Stimulated activated CD8-positive, alpha-beta memory T cell treated with anti-CD3 and anti-CD28 coated beads, Interleukin-2, amount 100 ng/mL, for 48 hours (primary cell): Measurements from ENCODE around the gene BTBD2.
"Not testable (repeated sequence)": the region's sequence is repeated elsewhere in the genome, so short reads cannot be mapped to it uniquely, and the experiment has no call there.

ENCODE experiments used
- DNase-seq, 2 donors: peaks; one replicate each; pipeline ENCODE4 v3.0.0-alpha.2; 2020; ENCODE audit warnings: low read depth in 2 of 2

BTBD2 gene

GRCh38 chr19:2039959-2040646 lies 24.6 kb upstream of the BTBD2 start:
- no peak for DNase-seq

DNA sequence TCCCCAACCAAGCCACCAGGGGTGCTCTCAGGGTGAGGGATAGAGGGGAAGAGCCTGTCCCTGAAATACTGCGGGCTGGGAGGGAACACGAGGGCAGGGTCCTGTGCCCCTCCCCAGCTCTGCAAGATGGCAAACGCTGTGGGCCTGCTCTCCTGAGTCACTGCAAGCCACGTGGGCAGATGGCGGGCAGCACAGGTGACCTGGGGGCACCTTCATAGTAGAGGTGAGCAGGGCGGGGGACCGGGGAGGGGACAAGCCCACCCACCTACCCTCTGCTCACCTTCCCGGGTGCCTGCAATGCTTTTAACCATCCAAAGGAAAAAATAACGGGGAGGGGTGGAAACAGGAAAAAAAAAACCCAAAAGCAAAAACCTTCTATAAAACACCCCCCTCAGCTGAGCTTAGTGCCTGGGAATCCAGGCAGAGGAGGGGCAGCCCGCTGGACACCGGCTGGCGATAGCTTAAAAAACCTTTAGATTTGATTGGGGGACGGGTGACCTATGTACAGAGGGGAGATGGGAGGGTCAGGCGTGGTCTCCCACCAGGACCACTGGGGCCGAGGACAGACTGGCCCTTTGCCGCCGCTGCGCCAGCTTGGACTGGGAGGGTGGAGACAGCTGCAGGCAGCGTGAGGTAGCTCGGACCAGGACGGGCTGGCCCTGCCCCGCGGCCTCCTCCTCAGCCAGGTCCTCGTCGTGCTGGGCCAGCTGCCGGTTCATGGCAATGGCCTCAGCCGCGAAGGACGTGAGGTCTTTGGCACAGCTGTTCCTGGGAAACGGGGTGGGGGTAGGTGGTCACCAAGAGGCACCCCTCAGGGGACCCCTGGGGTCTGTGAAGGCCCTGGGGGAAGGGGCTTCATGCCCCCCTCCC lies 23.8 kb upstream of the BTBD2 start:
- no peak for DNase-seq

- no peak for DNase-seq
Observed at GRCh38 chr19:2038284-2039088, 23.0 kb upstream of the BTBD2 start.

DNA sequence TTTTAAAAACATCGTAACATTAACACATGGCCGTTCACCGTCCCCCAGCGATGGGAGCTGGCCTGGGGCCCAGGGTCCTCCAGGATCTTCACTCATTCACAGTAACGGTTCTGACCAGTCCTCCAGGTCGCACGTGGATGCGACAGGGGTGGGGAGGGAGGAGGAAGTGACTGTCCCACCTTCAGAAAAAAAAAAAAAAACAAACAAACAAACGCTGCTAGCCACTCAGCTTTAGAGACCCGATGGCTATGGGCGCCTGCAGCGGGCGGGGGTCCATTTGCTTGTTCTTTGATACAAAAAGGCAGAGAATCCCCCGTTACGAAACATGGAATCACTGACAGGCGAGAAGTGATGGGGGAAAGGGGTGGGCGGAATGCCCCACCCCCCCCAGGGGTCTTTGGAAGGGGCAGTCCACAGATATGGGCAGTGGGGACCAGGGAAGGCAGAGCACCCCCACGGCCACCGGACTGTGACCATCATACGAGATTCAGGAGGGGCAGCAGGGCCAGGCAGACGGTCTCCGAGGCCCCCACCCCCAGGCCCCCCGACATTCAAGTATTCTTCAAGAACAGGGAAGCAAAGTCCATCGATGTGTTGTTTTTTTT lies 22.2 kb upstream of the BTBD2 start:
- no peak for DNase-seq

DNA sequence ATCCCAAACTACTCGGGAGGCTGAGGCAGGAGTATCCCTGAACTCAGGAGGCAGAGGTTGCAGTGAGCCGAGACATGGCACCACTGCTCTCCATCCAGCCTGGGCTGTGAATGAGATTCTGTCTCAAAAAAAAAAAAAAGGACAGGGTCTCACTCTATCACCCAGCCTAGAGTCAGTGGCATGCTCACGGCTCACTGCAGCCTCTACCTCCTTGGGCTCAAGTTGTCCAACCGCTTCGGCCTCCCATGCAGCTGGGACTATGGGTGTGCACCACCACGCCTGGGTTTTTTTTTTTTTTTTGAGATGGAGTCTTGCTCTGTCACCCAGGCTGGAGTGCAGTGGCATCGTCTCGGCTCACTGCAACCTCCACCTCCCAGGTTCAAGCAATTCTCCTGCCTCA lies 20.9 kb upstream of the BTBD2 start:
- no peak for DNase-seq

DNA sequence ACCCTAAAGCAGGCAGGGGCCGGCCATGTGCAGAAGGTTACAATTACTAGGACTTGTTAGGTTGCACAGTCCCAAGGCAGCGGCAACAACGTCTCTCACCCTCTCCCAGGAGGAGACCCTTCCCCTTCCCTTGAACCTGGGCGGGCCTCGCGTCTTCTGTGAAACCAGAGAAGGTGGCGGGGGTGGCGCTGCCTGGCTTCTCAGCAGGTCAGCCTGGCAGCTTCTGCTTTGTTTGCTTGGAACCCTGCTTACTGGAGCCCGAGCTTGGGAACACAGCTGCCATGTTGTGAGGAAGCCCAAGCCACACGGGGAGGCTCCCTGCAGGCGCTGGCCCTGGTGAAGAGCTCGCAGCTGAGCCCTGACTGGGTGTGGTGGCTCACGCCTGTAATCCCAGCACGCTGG lies 20.1 kb upstream of the BTBD2 start:
- no peak for DNase-seq

GRCh38 chr19:2034729-2035589 lies 19.4 kb upstream of the BTBD2 start:
- DNase-seq, result peak in 1 of 2 donors; percentile 66

DNA sequence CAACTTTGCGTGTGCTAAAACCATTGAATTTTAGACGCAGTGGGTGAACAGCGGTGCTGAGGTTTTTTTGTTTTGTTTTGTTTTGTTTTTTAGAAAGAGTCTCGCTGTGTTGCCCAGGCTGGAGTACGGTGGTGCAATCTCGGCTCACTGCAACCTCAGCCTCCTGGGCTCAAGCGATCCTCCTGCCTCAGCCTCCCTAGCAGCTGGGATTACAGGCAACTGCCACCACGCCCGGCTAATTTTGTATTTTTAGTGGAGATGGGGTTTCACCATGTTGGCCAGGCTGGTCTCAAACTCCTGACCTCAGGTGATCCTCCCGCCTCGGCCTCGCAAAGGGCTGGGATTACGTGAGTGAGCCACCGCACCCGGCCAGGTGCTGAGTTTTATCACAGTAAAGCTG lies 18.7 kb upstream of the BTBD2 start:
- not testable (repeated sequence) for DNase-seq

DNA sequence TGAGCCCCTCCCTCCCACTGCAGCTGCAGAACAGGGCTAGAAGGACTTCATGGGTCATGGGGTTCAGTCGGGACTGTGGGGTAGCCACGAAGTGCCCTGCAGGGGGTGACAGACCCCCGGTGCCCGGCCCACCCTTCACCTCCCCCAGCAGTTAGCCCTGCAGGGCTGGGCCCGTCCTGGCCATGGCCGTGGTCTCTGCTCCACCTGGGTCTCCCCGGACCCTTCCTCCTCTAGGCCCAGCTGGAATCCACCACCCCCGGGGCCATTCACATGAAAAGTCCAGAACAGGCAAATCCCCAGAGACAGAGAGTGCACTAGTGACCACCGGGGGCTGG lies 18.3 kb upstream of the BTBD2 start:
- DNase-seq, result no peak

DNA sequence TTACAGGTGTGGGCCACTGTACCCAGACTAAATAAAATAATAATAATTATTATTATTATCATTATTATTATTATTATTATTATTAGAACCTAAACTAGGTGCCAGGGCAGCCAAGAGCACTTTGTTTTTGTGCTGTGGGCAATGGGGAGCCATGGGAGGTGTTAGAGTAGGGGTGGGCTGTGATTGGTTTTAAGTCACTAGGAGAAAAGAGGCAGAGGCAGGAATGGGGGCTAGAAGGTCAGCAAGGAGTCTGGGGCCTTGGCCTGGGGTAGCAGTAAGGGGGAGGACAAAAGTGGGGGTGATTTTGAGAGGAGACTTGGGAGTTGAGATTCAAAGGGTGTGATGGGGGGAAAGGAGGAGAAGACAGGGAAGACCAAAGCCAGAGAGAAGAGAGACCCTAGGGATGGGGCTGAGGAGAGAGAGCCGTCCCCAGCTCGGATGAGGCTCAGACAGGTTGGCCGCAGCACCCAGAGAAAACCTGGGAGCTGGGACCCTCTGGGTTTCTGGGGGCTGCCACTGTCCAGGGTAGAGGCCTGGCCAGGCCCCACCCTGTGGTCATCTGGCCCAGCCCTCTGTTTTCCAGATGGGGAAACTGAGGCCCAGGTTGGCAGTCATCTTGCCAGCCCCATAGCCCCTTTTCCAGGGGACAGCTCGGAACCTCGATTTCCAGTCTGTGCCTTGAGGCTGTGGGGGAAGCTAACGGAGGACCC lies 17.8 kb upstream of the BTBD2 start:
- no peak for DNase-seq

DNA sequence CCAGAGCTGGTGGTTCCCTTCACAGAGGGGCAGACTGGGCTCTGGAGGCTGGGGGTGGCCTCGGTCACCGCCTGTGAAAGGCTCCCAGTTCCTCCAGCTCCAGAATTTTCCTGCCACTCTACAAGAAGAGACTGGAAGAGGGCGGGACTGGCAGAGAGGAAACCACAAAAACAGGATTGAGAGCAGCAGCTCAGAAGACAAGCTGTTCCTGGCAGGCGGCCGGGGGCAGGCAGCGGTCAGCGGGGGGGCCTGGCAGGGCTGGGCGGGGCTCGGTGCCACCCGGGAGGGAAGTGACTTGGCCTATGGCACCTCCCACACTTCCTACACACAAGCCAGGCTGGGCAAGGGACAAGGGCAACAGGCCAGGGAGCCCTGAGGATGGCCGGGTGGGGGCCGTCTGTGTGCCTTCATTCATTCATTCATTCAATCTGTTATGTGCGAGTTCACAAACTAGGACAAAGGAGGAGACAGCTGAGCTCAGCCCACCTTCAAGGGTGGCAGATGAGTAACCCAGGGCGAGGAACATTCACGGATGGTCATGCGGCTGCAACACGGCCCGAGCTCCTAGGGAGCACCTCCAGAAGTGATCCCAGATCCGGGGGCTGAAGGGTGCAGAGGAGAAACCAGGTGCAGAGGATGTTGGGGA lies 16.9 kb upstream of the BTBD2 start:
- no peak for DNase-seq

- DNase-seq, result no peak
Observed at GRCh38 chr19:2027361-2027760, 11.8 kb upstream of the BTBD2 start.

- no peak for DNase-seq
Observed at GRCh38 chr19:2026770-2027169, 11.3 kb upstream of the BTBD2 start.

- no peak for DNase-seq
Observed at GRCh38 chr19:2022289-2022688, 6.8 kb upstream of the BTBD2 start.

DNA sequence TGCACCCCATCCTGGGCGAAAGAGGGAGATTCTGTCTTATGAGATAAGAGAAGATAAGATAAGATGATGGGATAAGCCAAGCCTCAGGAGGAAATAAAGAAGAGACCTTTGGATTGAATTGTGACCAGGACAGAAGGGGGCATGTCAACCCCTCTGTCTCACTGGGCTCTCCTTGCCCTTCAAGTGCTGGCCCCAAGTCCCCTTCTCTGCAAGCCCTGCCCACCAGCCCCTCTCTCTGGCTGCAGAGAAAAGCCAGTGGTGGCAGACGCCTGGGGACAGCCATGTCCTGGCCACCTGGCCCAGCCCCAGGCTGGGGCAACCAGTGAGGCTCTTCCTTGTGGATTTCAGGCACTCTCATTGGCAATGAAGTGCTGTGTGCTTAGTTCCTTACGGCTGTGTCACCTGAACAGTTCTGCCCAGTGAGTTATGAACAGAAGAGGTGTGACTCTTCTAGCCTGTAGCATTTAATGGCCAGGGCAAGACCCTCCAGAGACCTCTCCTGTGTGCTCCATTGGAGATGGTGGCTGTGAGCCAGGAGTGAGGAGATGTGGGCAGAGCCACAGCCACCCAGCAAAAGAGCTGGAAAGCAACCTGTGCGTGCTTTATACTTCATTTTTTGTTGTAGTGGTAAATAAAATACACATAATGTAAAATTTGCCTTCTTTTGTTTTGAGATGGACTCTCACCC lies 6.1 kb upstream of the BTBD2 start:
- no peak for DNase-seq

GRCh38 chr19:2018752-2019151 lies 3.2 kb upstream of the BTBD2 start:
- no peak for DNase-seq

DNA sequence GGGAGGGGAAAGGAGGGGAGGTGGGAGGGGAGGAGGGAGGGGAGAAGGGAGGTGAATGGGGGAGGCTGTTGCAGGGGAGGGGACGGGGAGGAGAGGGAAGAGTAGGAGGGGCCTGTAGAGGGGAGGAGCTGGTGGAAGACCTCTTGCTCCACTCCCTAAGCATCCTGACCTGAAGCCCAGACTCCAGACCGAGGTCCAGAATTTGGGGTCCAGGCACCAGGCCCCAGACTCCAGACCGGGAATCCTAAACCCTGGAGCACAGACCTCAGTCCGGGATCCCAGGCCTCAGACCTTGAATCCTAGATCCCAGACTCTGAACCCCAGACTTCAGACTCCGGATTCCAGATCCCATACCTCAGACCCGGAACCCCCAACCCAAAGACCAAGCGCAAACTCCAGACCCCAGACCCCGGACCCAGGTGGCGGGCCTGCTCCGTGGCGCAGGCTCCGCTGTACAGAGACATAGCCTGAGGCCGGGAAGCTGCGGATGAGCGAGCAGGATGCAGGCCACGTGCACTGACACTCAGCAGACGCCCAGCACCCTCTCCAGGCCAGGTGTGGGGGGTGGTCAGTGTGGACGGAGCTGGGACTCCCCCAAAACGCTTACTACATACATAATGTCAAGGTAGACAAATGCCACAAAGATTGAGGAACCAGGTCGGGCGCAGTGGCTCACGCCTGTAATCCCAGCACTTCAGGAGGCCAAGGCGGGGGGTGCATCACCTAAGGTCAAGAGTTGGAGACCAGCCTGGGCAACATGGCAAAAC lies 710 bp upstream of the BTBD2 start:
- peak in 1 of 2 donors; percentile 33 for DNase-seq

- no peak for DNase-seq
Observed at GRCh38 chr19:2014731-2015607, 545 bp downstream of the BTBD2 start.
